Measurements from ENCODE around the gene CRYBA2. TPM values are rescaled to one million over a fixed set of nuclear protein-coding genes. Genes with fewer than 3 reads are reported as not detected.

Gene CRYBA2
- total RNA-seq, 1 experiment from 2014 or later, result not detected

DNA sequence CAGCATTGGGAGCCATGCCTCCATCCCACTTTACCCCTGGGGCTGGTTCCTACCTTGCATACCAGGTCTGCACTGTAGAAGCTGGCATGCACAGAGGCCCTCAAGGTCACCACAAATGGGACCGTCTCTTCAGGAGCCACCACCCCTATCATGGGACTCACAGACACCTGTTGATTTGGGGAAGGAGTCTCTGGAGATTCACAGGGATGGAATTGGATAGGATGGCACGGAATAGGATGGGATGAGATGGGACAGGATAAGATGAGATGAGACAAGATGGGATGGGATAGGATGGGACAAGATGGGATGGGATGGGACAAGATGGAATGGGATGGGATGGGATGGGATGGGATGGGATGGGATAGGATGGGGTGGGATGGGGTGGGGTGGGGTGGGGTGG, 16.1 kb upstream of the CRYBA2 start:
- H3K4me3 ChIP-seq (ENCODE audit: low read depth in 2 of 2, low read length in 2 of 2), result no peak overlapping the region
- H3K36me3 ChIP-seq (ENCODE audit: control insufficient read depth, insufficient read depth, low read length), result no peaks in the 10 kb centered on the region
- POLR2A ChIA-PET, result no interaction called here
- no peak for DNase-seq (ENCODE audit: low read depth, low spot score)
- BruUV-seq (replicated peaks), result no TSS peak
- in situ Hi-C loops (cut with HindIII; ENCODE audit: low pct_unique_long_range_greater_than_20kb, low sequenced_read_pairs) (no loop called here), intact Hi-C loops (cut with micrococcal nuclease; ENCODE audit: unreplicated experiment) (no loop called here)
- TF ChIP-seq TCF7L2 (IDR thresholded peaks at IDR 0.05; ENCODE audit: low read depth, low read length), result no peak
- TF ChIP-seq, protein P1, sequence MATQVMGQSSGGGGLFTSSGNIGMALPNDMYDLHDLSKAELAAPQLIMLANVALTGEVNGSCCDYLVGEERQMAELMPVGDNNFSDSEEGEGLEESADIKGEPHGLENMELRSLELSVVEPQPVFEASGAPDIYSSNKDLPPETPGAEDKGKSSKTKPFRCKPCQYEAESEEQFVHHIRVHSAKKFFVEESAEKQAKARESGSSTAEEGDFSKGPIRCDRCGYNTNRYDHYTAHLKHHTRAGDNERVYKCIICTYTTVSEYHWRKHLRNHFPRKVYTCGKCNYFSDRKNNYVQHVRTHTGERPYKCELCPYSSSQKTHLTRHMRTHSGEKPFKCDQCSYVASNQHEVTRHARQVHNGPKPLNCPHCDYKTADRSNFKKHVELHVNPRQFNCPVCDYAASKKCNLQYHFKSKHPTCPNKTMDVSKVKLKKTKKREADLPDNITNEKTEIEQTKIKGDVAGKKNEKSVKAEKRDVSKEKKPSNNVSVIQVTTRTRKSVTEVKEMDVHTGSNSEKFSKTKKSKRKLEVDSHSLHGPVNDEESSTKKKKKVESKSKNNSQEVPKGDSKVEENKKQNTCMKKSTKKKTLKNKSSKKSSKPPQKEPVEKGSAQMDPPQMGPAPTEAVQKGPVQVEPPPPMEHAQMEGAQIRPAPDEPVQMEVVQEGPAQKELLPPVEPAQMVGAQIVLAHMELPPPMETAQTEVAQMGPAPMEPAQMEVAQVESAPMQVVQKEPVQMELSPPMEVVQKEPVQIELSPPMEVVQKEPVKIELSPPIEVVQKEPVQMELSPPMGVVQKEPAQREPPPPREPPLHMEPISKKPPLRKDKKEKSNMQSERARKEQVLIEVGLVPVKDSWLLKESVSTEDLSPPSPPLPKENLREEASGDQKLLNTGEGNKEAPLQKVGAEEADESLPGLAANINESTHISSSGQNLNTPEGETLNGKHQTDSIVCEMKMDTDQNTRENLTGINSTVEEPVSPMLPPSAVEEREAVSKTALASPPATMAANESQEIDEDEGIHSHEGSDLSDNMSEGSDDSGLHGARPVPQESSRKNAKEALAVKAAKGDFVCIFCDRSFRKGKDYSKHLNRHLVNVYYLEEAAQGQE (IDR thresholded peaks at IDR 0.05; ENCODE audit: insufficient read depth in 1 of 2, low read depth in 2 of 2, low read length in 1 of 2), result no peak
- TF ChIP-seq, protein P2, sequence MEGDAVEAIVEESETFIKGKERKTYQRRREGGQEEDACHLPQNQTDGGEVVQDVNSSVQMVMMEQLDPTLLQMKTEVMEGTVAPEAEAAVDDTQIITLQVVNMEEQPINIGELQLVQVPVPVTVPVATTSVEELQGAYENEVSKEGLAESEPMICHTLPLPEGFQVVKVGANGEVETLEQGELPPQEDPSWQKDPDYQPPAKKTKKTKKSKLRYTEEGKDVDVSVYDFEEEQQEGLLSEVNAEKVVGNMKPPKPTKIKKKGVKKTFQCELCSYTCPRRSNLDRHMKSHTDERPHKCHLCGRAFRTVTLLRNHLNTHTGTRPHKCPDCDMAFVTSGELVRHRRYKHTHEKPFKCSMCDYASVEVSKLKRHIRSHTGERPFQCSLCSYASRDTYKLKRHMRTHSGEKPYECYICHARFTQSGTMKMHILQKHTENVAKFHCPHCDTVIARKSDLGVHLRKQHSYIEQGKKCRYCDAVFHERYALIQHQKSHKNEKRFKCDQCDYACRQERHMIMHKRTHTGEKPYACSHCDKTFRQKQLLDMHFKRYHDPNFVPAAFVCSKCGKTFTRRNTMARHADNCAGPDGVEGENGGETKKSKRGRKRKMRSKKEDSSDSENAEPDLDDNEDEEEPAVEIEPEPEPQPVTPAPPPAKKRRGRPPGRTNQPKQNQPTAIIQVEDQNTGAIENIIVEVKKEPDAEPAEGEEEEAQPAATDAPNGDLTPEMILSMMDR (IDR thresholded peaks at IDR 0.05), result no peak
- no peak for TF ChIP-seq SIN3A (IDR thresholded peaks at IDR 0.05; ENCODE audit: borderline replicate concordance, insufficient read depth, low read depth, low read length)
- TF ChIP-seq POLR2AphosphoS5 (IDR thresholded peaks at IDR 0.05; ENCODE audit: low read depth, low read length), result no peak
- no peaks in the 10 kb centered on the region for H3K9me3 ChIP-seq (ENCODE audit: control insufficient read depth, insufficient read depth, low read depth, low read length)
- ATAC-seq, result no peak
- H3K4me1 ChIP-seq (ENCODE audit: control insufficient read depth, insufficient read depth, low read length), result no peaks in the 10 kb centered on the region
- no peak overlapping the region for H3K27ac ChIP-seq (ENCODE audit: low read length)
- CTCF ChIA-PET, result interaction anchor here (0.7 to 2.0 kb wide), 2 partner anchors 20 to 155 kb away, joined by 3 to 12 read pairs; no protein-coding TSS in a partner anchor
- H3K27me3 ChIP-seq (ENCODE audit: control insufficient read depth, insufficient read depth, low read length), result no peaks in the 10 kb centered on the region

DNA sequence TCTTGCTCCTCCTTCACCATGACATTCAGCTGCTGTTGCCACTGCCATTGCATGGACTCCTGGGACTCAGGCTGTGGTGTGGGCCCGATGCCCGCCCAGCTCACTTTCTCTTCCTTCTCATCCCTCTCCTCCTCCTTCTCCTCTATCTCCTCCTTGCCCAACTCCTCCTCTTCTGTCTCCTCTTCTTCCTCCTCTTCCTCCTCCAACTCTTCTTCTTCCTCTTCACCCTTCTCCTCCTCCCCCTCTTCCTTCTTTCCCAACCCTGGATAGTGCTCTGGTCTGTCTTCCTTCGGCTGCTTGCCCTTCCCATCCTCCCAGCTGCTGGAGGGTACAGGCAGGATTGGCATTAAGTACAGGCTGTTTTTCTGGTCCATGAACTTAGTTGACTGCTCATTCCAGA, 10.8 kb upstream of the CRYBA2 start:
- intact Hi-C loops (cut with micrococcal nuclease; ENCODE audit: unreplicated experiment) (no loop called here), in situ Hi-C loops (cut with HindIII; ENCODE audit: low pct_unique_long_range_greater_than_20kb, low sequenced_read_pairs) (no loop called here)
- peaks cover 4% of the 10 kb centered on the region; the same call in 1 of the 2 replicates for H3K27me3 ChIP-seq (ENCODE audit: control insufficient read depth, insufficient read depth, low read length)
- ATAC-seq (no peak), DNase-seq (ENCODE audit: low read depth, low spot score) (no peak)
- H3K4me3 ChIP-seq (ENCODE audit: low read depth in 2 of 2, low read length in 2 of 2), result no peak overlapping the region
- POLR2A ChIA-PET, result no interaction called here
- BruUV-seq (replicated peaks), result no TSS peak
- H3K9me3 ChIP-seq (ENCODE audit: control insufficient read depth, insufficient read depth, low read depth, low read length), result no peaks in the 10 kb centered on the region
- H3K36me3 ChIP-seq (ENCODE audit: control insufficient read depth, insufficient read depth, low read length), result no peaks in the 10 kb centered on the region
- no peaks in the 10 kb centered on the region; the same call in 1 of the 2 replicates for H3K4me1 ChIP-seq (ENCODE audit: control insufficient read depth, insufficient read depth, low read length)
- TF ChIP-seq, protein P2 (IDR thresholded peaks at IDR 0.05), result no peak
- TF ChIP-seq, protein P1 (IDR thresholded peaks at IDR 0.05; ENCODE audit: insufficient read depth in 1 of 2, low read depth in 2 of 2, low read length in 1 of 2), result no peak
- TF ChIP-seq TCF7L2 (IDR thresholded peaks at IDR 0.05; ENCODE audit: low read depth, low read length) (no peak), POLR2AphosphoS5 (IDR thresholded peaks at IDR 0.05; ENCODE audit: low read depth, low read length) (no peak), SIN3A (IDR thresholded peaks at IDR 0.05; ENCODE audit: borderline replicate concordance, insufficient read depth, low read depth, low read length) (no peak)
- CTCF ChIA-PET, result interaction anchor here (0.6 to 1.5 kb wide), 4 partner anchors 22 to 127 kb away, joined by 3 to 6 read pairs (median 4); no protein-coding TSS in a partner anchor
- H3K27ac ChIP-seq (ENCODE audit: low read length), result no peak overlapping the region
